Astrocyte (in vitro differentiated cells and primary cell): Measurements from ENCODE around the gene PLXNC1. TPM values are rescaled to one million over a fixed set of nuclear protein-coding genes. Genes with fewer than 3 reads are reported as not detected.

Source experiments
- DNase-seq: peaks from one replicate; pipeline ENCODE4 v3.0.0-alpha.2; 2010; ENCODE audit warnings: low read depth
- FAIRE-seq: peaks from 2 replicates; lab custom pipeline; 2011; peaks lifted over from hg19 to GRCh38; lab: Jason Lieb, UNC
- H2AFZ ChIP-seq: 2 replicates; pipeline ENCODE4 v1.6.0; 2012; ENCODE audit warnings: low read depth, low read length, inconsistent platforms
- H3K27ac ChIP-seq: 2 replicates; pipeline ENCODE4 v1.5.1; 2011; ENCODE audit warnings: low read depth, low read length, inconsistent platforms
- H3K27me3 ChIP-seq: 2 replicates; pipeline ENCODE4 v1.6.0; 2011; ENCODE audit warnings: low read length, inconsistent platforms; ENCODE audit not compliant: insufficient read depth
- H3K36me3 ChIP-seq: 2 replicates; pipeline ENCODE4 v1.5.1; 2011; ENCODE audit warnings: low read length, inconsistent platforms; ENCODE audit not compliant: insufficient read depth
- H3K4me1 ChIP-seq: 2 replicates; pipeline ENCODE4 v1.5.1; 2011; ENCODE audit warnings: low read length, inconsistent platforms; ENCODE audit not compliant: insufficient read depth
- H3K4me2 ChIP-seq: 2 replicates; pipeline ENCODE4 v1.6.0; 2012; ENCODE audit warnings: low read length, inconsistent platforms
- H3K4me3 ChIP-seq: 2 replicates; pipeline ENCODE4 v1.5.1; 2011; ENCODE audit warnings: low read depth, mild to moderate bottlenecking, low read length, inconsistent platforms; ENCODE audit not compliant: insufficient read depth
- H3K79me2 ChIP-seq: 2 replicates; pipeline ENCODE4 v1.6.0; 2012; ENCODE audit warnings: mild to moderate bottlenecking, low read length, inconsistent platforms; ENCODE audit not compliant: insufficient read depth
- H3K9ac ChIP-seq: 2 replicates; pipeline ENCODE4 v1.6.0; 2012; ENCODE audit warnings: mild to moderate bottlenecking, low read length, inconsistent platforms
- H3K9me3 ChIP-seq: 2 replicates; pipeline ENCODE4 v1.5.1; 2012; ENCODE audit warnings: low read depth, mild to moderate bottlenecking, low read length, inconsistent platforms; ENCODE audit not compliant: insufficient read depth
- H4K20me1 ChIP-seq: 2 replicates; pipeline ENCODE4 v1.6.0; 2012; ENCODE audit warnings: low read length, inconsistent platforms; ENCODE audit not compliant: insufficient read depth
- H3K27ac Mint-ChIP-seq: one replicate; pipeline ENCODE4 v1.8.0; 2021; ENCODE audit warnings: mild to moderate bottlenecking, mixed read lengths; ENCODE audit not compliant: unreplicated experiment
- H3K27me3 Mint-ChIP-seq: one replicate; pipeline ENCODE4 v1.8.0; 2021; ENCODE audit warnings: low read depth, mixed read lengths; ENCODE audit not compliant: unreplicated experiment
- H3K36me3 Mint-ChIP-seq: one replicate; pipeline ENCODE4 v1.8.0; 2021; ENCODE audit warnings: low read depth, mixed read lengths; ENCODE audit not compliant: unreplicated experiment
- H3K4me1 Mint-ChIP-seq: one replicate; pipeline ENCODE4 v1.8.0; 2021; ENCODE audit warnings: low read depth, mixed read lengths; ENCODE audit not compliant: unreplicated experiment
- H3K4me3 Mint-ChIP-seq: one replicate; pipeline ENCODE4 v1.8.0; 2021; ENCODE audit warnings: mild to moderate bottlenecking, moderate library complexity, mixed read lengths; ENCODE audit not compliant: unreplicated experiment
- H3K9me3 Mint-ChIP-seq: one replicate; pipeline ENCODE4 v1.8.0; 2021; ENCODE audit warnings: mild to moderate bottlenecking, mixed read lengths; ENCODE audit not compliant: unreplicated experiment
- CTCF ChIP-seq: IDR thresholded peaks from 2 replicates; pipeline ENCODE4 v1.5.1; 2011; ENCODE audit warnings: low read depth, mild to moderate bottlenecking, inconsistent platforms, low read length, moderate library complexity; ENCODE audit not compliant: insufficient read depth
- EZH2 ChIP-seq: IDR thresholded peaks from 2 replicates; pipeline ENCODE4 v1.6.1; 2012; ENCODE audit warnings: mild to moderate bottlenecking, low read length, inconsistent platforms; ENCODE audit not compliant: insufficient read depth
- total RNA-seq: library from RNA; stranded (reverse); gene quantifications from 2 replicates; pipeline ENCODE4 v1.2.1, GENCODE V29; 2021

Gene PLXNC1
- total RNA-seq, 1 donor from 2014 or later = 6.9 TPM

GRCh38 chr12:94280063-94280462 lies 131.7 kb downstream of the PLXNC1 start:
- TF ChIP-seq CTCF (no peak), EZH2 (no peak)
- no peaks in the 10 kb centered on the region for H3K4me1 ChIP-seq
- Mint-ChIP-seq H3K36me3 (peaks cover 4% of the 10 kb centered on the region), H3K4me3 (no peak overlapping the region), H3K27me3 (peaks cover 8% of the 10 kb centered on the region), H3K27ac (no peak overlapping the region), H3K9me3 (peaks cover 3% of the 10 kb centered on the region), H3K4me1 (peaks cover 4% of the 10 kb centered on the region)
- FAIRE-seq = no peak
- no peak overlapping the region for H3K27ac ChIP-seq
- H3K4me2 ChIP-seq = no peak overlapping the region
- H3K9ac ChIP-seq = no peak overlapping the region
- H4K20me1 ChIP-seq = no peaks in the 10 kb centered on the region
- no peak overlapping the region for H3K4me3 ChIP-seq
- no peaks in the 10 kb centered on the region for H3K79me2 ChIP-seq
- H3K9me3 ChIP-seq = no peaks in the 10 kb centered on the region
- no peak for DNase-seq
- no peaks in the 10 kb centered on the region for H3K27me3 ChIP-seq
- H2AFZ ChIP-seq = no peak overlapping the region
- no peaks in the 10 kb centered on the region for H3K36me3 ChIP-seq

- no peak for TF ChIP-seq EZH2
- TF ChIP-seq CTCF = no peak
- H3K79me2 ChIP-seq = no peaks in the 10 kb centered on the region
- H3K4me3 Mint-ChIP-seq = no peak overlapping the region
- no peak overlapping the region for H3K4me3 ChIP-seq
- no peak overlapping the region for H3K27ac Mint-ChIP-seq
- H3K9ac ChIP-seq = no peak overlapping the region
- no peak overlapping the region for H3K4me2 ChIP-seq
- no peaks in the 10 kb centered on the region for H4K20me1 ChIP-seq
- peaks cover 4% of the 10 kb centered on the region for H3K4me1 Mint-ChIP-seq
- peaks cover 9% of the 10 kb centered on the region for H3K27me3 Mint-ChIP-seq
- FAIRE-seq (no peak), DNase-seq (no peak)
- peaks cover 4% of the 10 kb centered on the region for H3K36me3 Mint-ChIP-seq
- H3K27me3 ChIP-seq = no peaks in the 10 kb centered on the region
- no peak overlapping the region for H3K27ac ChIP-seq
- no peaks in the 10 kb centered on the region for H3K36me3 ChIP-seq
- no peak overlapping the region for H2AFZ ChIP-seq
- H3K4me1 ChIP-seq = no peaks in the 10 kb centered on the region
- H3K9me3 ChIP-seq = no peaks in the 10 kb centered on the region
- peaks cover 3% of the 10 kb centered on the region for H3K9me3 Mint-ChIP-seq
Observed at GRCh38 chr12:94282675-94283074, 134.3 kb downstream of the PLXNC1 start.

GRCh38 chr12:94284046-94284445 lies 135.7 kb downstream of the PLXNC1 start:
- DNase-seq (no peak), FAIRE-seq (no peak)
- Histone ChIP-seq H3K36me3 (no peaks in the 10 kb centered on the region), H3K79me2 (no peaks in the 10 kb centered on the region), H3K9me3 (no peaks in the 10 kb centered on the region), H3K9ac (no peak overlapping the region), H3K4me2 (no peak overlapping the region), H2AFZ (no peak overlapping the region), H3K4me3 (no peak overlapping the region), H3K4me1 (peaks cover under 1% of the 10 kb centered on the region), H4K20me1 (no peaks in the 10 kb centered on the region), H3K27me3 (no peaks in the 10 kb centered on the region), H3K27ac (no peak overlapping the region)
- TF ChIP-seq CTCF = no peak
- no peak for TF ChIP-seq EZH2
- H3K4me1 Mint-ChIP-seq = peaks cover 5% of the 10 kb centered on the region
- H3K9me3 Mint-ChIP-seq = peaks cover 3% of the 10 kb centered on the region
- H3K27ac Mint-ChIP-seq = no peak overlapping the region
- H3K27me3 Mint-ChIP-seq = peaks cover 9% of the 10 kb centered on the region
- H3K4me3 Mint-ChIP-seq = no peak overlapping the region
- peaks cover 4% of the 10 kb centered on the region for H3K36me3 Mint-ChIP-seq
